Left renal pelvis (tissue), 4 donors: Measurements from ENCODE around the gene FRMD4B. TPM values are rescaled to one million over a fixed set of nuclear protein-coding genes. Genes with fewer than 3 reads are reported as not detected.
A peak's percentile ranks its signal among the peaks of the same experiment; 100 is the strongest.

Experiments
- DNase-seq, 4 donors: peaks; one replicate each; pipeline ENCODE4 v3.0.0-alpha.2; 2013; ENCODE audit warnings: low read depth in 4 of 4, low spot score in 3 of 4
- polyA plus RNA-seq, 4 donors: library from polyadenylated mRNA; unstranded; fragments of 120-200 nt; gene quantifications; one replicate each; pipeline ENCODE4 v1.2.1, GENCODE V29; 2013; ENCODE audit not compliant: insufficient read length in 4 of 4

The FRMD4B gene
- polyA plus RNA-seq, result 10 to 100 TPM; 13.0 to 46.8 (median 43.3) TPM

- DNase-seq, result no peak
Observed at GRCh38 chr3:69385723-69386555, at the start of gene FRMD4B. Gene FRMD4B (minus strand): TSS chr3:69386088. CDS start chr3:69385989, 99 bp downstream.

GRCh38 chr3:69433969-69434325 is 48.1 kb upstream of the FRMD4B start:
- DNase-seq, result no peak

- DNase-seq, result no peak
Observed at GRCh38 chr3:69433121-69433968, 47.5 kb upstream of the FRMD4B start.

- DNase-seq, result no peak
Observed at GRCh38 chr3:69428657-69429255, 42.9 kb upstream of the FRMD4B start.

- DNase-seq, result no peak
Observed at GRCh38 chr3:69426967-69427304, 41.0 kb upstream of the FRMD4B start.

- no peak for DNase-seq
Observed at GRCh38 chr3:69426291-69426966, 40.5 kb upstream of the FRMD4B start.

- DNase-seq, result no peak
Observed at GRCh38 chr3:69425249-69425648, 39.4 kb upstream of the FRMD4B start.

GRCh38 chr3:69423463-69424155 is 37.7 kb upstream of the FRMD4B start:
- no peak for DNase-seq

- DNase-seq, result no peak
Observed at GRCh38 chr3:69422751-69423150, 36.9 kb upstream of the FRMD4B start.

GRCh38 chr3:69420781-69421520 is 35.1 kb upstream of the FRMD4B start:
- no peak for DNase-seq

- no peak for DNase-seq
Observed at GRCh38 chr3:69419276-69419675, 33.4 kb upstream of the FRMD4B start.

- no peak for DNase-seq
Observed at GRCh38 chr3:69417541-69418078, 31.7 kb upstream of the FRMD4B start.

GRCh38 chr3:69413551-69414207 is 27.8 kb upstream of the FRMD4B start:
- DNase-seq, result no peak

- no peak for DNase-seq
Observed at GRCh38 chr3:69411346-69411745, 25.5 kb upstream of the FRMD4B start.

- peak in 3 of 4 donors; percentile 25 to 50 (median 42) for DNase-seq
Observed at GRCh38 chr3:69410301-69410700, 24.4 kb upstream of the FRMD4B start.

- no peak for DNase-seq
Observed at GRCh38 chr3:69409831-69410230, 23.9 kb upstream of the FRMD4B start.

GRCh38 chr3:69409011-69409410 is 23.1 kb upstream of the FRMD4B start:
- no peak for DNase-seq

- DNase-seq, result no peak
Observed at GRCh38 chr3:69408542-69408941, 22.7 kb upstream of the FRMD4B start.

GRCh38 chr3:69407908-69408307 is 22.0 kb upstream of the FRMD4B start:
- no peak for DNase-seq
